HG02970 (cell line): ENCODE data around the gene CLCC1.

Experiments
- ATAC-seq: cut with Tn5 transposase; IDR thresholded peaks from one replicate; pipeline ENCODE4 v1.9.1; 2021; ENCODE audit warnings: mild to moderate bottlenecking, moderate library complexity, moderate number of reproducible peaks; ENCODE audit not compliant: unreplicated experiment, low FRiP score

Gene CLCC1

GRCh38 chr1:108916788-108917187 lies 46.5 kb downstream of the CLCC1 start:
- ATAC-seq, result no peak
